Fibroblast of lung (primary cell): ENCODE measurements around the gene TACC2. TPM values are rescaled to one million over a fixed set of nuclear protein-coding genes. Genes with fewer than 3 reads are reported as not detected.

Source experiments
- DNase-seq, 2 donors: peaks; one replicate each; pipeline versions ENCODE4 v3.0.0 to v3.0.0-alpha.2; 2010; ENCODE audit warnings: low read depth in 2 of 2
- H2AFZ ChIP-seq: 2 replicates; pipeline ENCODE4 v1.5.1; 2012; ENCODE audit warnings: low read length, control low read depth, inconsistent platforms
- H3K27ac ChIP-seq: 2 replicates; pipeline ENCODE4 v1.5.1; 2011; ENCODE audit warnings: low read length, control low read depth; ENCODE audit not compliant: insufficient read depth
- H3K27me3 ChIP-seq: 2 replicates; pipeline ENCODE4 v1.5.1; 2011; ENCODE audit warnings: mild to moderate bottlenecking, low read length; ENCODE audit not compliant: control insufficient read depth, insufficient read depth
- H3K36me3 ChIP-seq: 2 replicates; pipeline ENCODE4 v1.5.1; 2011; ENCODE audit warnings: low read length; ENCODE audit not compliant: control insufficient read depth, insufficient read depth
- H3K4me1 ChIP-seq: 2 replicates; pipeline ENCODE4 v1.5.1; 2011; ENCODE audit warnings: low read length; ENCODE audit not compliant: control insufficient read depth, insufficient read depth; ENCODE audit errors: extremely low read depth
- H3K4me2 ChIP-seq: 2 replicates; pipeline ENCODE4 v1.5.1; 2011; ENCODE audit warnings: low read length, control low read depth; ENCODE audit not compliant: insufficient read depth; ENCODE audit errors: extremely low read depth
- H3K4me3 ChIP-seq, 4 experiments: fragments of 200-600 bp in 1 of 4; sonication (generic) in 1 of 4; replicated peaks in 1 of 4; 2 replicates each; pipeline ENCODE4 v1.5.1; 2011 to 2016; ENCODE audit warnings: low read length in 4 of 4, low read depth in 3 of 4, mild to moderate bottlenecking in 3 of 4, control low read depth in 2 of 4, inconsistent platforms in 1 of 4, mixed read lengths in 1 of 4; ENCODE audit not compliant: insufficient read depth in 1 of 4; ENCODE audit errors: control extremely low read depth in 1 of 4
- H3K79me2 ChIP-seq: 2 replicates; pipeline ENCODE4 v1.5.1; 2012; ENCODE audit warnings: mild to moderate bottlenecking, low read length, inconsistent platforms; ENCODE audit not compliant: control insufficient read depth, insufficient read depth
- H3K9ac ChIP-seq: 2 replicates; pipeline ENCODE4 v1.5.1; 2011; ENCODE audit warnings: mild to moderate bottlenecking, low read length, control low read depth; ENCODE audit not compliant: insufficient read depth
- H3K9me3 ChIP-seq: 2 replicates; pipeline ENCODE4 v1.5.1; 2012; ENCODE audit warnings: low read depth, low read length; ENCODE audit not compliant: control insufficient read depth, insufficient read depth
- H4K20me1 ChIP-seq: 2 replicates; pipeline ENCODE4 v1.5.1; 2011; ENCODE audit warnings: low read length; ENCODE audit not compliant: control insufficient read depth, insufficient read depth; ENCODE audit errors: extremely low read depth
- EZH2 ChIP-seq: IDR thresholded peaks from 2 replicates; pipeline ENCODE4 v1.5.1; 2012; ENCODE audit warnings: low read length, control low read depth, mild to moderate bottlenecking; ENCODE audit errors: missing control alignments
- polyA plus RNA-seq, 2 donors: library from polyadenylated mRNA; depleted of rRNA in 1 of 2; stranded (reverse) in 1 of 2; unstranded in 1 of 2; fragments of >200 nt; gene quantifications; 2 replicates each; pipeline ENCODE4 v1.2.1, GENCODE V29; 2011 to 2012; ENCODE audit warnings: missing spikeins in 1 of 2
- total RNA-seq: library from RNA; depleted of rRNA; stranded (reverse); fragments of >200 nt; gene quantifications from 2 replicates; pipeline ENCODE4 v1.2.1, GENCODE V29; 2014
- TF ChIP-seq, protein P1 (sequence below), 2 donors: IDR thresholded peaks in 1 of 2; conservative IDR thresholded peaks in 1 of 2; 1 replicate in 1 of 2; 2 replicates in 1 of 2; pipeline ENCODE4 v1.5.1; 2011 to 2012; ENCODE audit warnings: low read length in 2 of 2, control low read depth in 1 of 2, inconsistent platforms in 1 of 2, low read depth in 1 of 2, mild to moderate bottlenecking in 1 of 2

The TACC2 gene
- total and polyA plus RNA-seq, 2 donors (not counting 1 experiment from before 2014, with no cell fraction given) = 7.6 to 13.0 TPM

GRCh38 chr10:122194251-122194650, 205.3 kb downstream of the TACC2 start:
- H3K9ac ChIP-seq = no peak overlapping the region
- H3K27ac ChIP-seq = no peak overlapping the region
- H3K36me3 ChIP-seq = no peaks in the 10 kb centered on the region
- DNase-seq = no peak
- H4K20me1 ChIP-seq = no peaks in the 10 kb centered on the region
- no peak for TF ChIP-seq EZH2
- TF ChIP-seq, protein P1, sequence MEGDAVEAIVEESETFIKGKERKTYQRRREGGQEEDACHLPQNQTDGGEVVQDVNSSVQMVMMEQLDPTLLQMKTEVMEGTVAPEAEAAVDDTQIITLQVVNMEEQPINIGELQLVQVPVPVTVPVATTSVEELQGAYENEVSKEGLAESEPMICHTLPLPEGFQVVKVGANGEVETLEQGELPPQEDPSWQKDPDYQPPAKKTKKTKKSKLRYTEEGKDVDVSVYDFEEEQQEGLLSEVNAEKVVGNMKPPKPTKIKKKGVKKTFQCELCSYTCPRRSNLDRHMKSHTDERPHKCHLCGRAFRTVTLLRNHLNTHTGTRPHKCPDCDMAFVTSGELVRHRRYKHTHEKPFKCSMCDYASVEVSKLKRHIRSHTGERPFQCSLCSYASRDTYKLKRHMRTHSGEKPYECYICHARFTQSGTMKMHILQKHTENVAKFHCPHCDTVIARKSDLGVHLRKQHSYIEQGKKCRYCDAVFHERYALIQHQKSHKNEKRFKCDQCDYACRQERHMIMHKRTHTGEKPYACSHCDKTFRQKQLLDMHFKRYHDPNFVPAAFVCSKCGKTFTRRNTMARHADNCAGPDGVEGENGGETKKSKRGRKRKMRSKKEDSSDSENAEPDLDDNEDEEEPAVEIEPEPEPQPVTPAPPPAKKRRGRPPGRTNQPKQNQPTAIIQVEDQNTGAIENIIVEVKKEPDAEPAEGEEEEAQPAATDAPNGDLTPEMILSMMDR (conservative IDR thresholded peaks at IDR 0.05 in 1 of 2, IDR thresholded peaks at IDR 0.05 in 1 of 2; ENCODE audit: low read depth in 1 of 2, low read length in 2 of 2) = no peak
- no peaks in the 10 kb centered on the region for H3K79me2 ChIP-seq
- no peak overlapping the region for H3K4me2 ChIP-seq
- no peaks in the 10 kb centered on the region for H3K4me1 ChIP-seq
- no peak overlapping the region for H3K4me3 ChIP-seq
- no peaks in the 10 kb centered on the region for H3K9me3 ChIP-seq
- no peak overlapping the region for H2AFZ ChIP-seq
- H3K27me3 ChIP-seq = no peaks in the 10 kb centered on the region

GRCh38 chr10:122196218-122196617, 207.3 kb downstream of the TACC2 start:
- H2AFZ ChIP-seq = no peak overlapping the region
- H3K36me3 ChIP-seq = peaks cover 1% of the 10 kb centered on the region
- H4K20me1 ChIP-seq = no peaks in the 10 kb centered on the region
- H3K79me2 ChIP-seq = no peaks in the 10 kb centered on the region
- H3K27me3 ChIP-seq = no peaks in the 10 kb centered on the region
- TF ChIP-seq EZH2 = no peak
- TF ChIP-seq, protein P1 (conservative IDR thresholded peaks at IDR 0.05 in 1 of 2, IDR thresholded peaks at IDR 0.05 in 1 of 2; ENCODE audit: low read depth in 1 of 2, low read length in 2 of 2) = no peak
- no peaks in the 10 kb centered on the region for H3K9me3 ChIP-seq
- H3K4me2 ChIP-seq = no peak overlapping the region
- DNase-seq = no peak
- no peak overlapping the region for H3K9ac ChIP-seq
- no peak overlapping the region for H3K27ac ChIP-seq
- no peak overlapping the region for H3K4me3 ChIP-seq
- H3K4me1 ChIP-seq = no peaks in the 10 kb centered on the region

DNA sequence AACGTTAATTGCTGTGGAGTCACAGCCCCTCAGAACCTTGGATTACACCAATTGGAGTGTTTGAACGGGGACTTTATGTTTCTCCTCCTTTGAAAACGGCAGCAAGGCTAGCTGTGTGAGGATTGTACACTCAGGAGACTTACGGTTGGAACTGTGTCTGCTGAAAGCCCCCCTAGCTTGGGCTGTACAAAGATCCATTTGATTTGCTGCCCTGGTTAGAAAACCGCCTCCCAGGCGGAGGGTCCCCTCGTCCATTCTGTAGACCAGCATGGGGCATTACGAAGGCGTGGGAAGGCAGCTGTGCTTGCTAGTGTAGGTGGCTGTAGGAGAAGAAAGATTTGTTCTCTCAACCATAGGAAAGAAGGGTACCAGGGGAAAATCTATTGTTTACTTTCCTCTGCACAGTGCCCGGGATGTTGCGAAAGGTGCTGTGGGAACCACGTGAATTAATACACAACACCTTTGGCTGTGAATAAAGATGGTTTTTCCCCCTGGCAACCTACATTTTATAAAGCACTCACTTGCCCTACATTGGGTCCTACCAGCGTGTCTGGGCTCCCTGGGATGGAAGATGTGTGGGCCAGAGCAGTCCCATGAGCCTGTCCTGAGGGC, 208.8 kb downstream of the TACC2 start:
- no peaks in the 10 kb centered on the region for H3K4me1 ChIP-seq
- no peak overlapping the region for H2AFZ ChIP-seq
- no peaks in the 10 kb centered on the region for H3K79me2 ChIP-seq
- no peak overlapping the region for H3K4me2 ChIP-seq
- no peak for TF ChIP-seq EZH2
- TF ChIP-seq, protein P1 (conservative IDR thresholded peaks at IDR 0.05 in 1 of 2, IDR thresholded peaks at IDR 0.05 in 1 of 2; ENCODE audit: low read depth in 1 of 2, low read length in 2 of 2) = no peak
- no peak overlapping the region for H3K9ac ChIP-seq
- peaks cover 1% of the 10 kb centered on the region for H3K36me3 ChIP-seq
- H3K4me3 ChIP-seq = no peak overlapping the region
- no peak for DNase-seq
- no peaks in the 10 kb centered on the region for H4K20me1 ChIP-seq
- no peaks in the 10 kb centered on the region for H3K9me3 ChIP-seq
- no peak overlapping the region for H3K27ac ChIP-seq
- H3K27me3 ChIP-seq = no peaks in the 10 kb centered on the region
